ENCODE measurements around the gene SLC39A6. TPM values are rescaled to one million over a fixed set of nuclear protein-coding genes. Genes with fewer than 3 reads are reported as not detected.

The SLC39A6 gene
- total RNA-seq, 1 experiment from 2014 or later, result 70.5 TPM

GRCh38 chr18:36066686-36067054 is 62.5 kb downstream of the SLC39A6 start:
- H3K4me2 ChIP-seq (ENCODE audit: low read length), result peak overlapping the region; percentile 72
- H3K36me3 ChIP-seq (ENCODE audit: control insufficient read depth in 1 of 2, insufficient read depth in 2 of 2, low read length in 2 of 2), result no peaks in the 10 kb centered on the region
- no peaks in the 10 kb centered on the region for H3K9me2 ChIP-seq (ENCODE audit: insufficient read depth)
- H3K4me3 ChIP-seq (replicated peaks in 1 of 2; ENCODE audit: low read depth in 1 of 2, low read length in 2 of 2), result peak overlapping the region; percentile 81 to 97
- no peak for TF ChIP-seq REST (IDR thresholded peaks at IDR 0.05; ENCODE audit: low read depth)
- no peaks in the 10 kb centered on the region for H3K27me3 ChIP-seq (ENCODE audit: insufficient read depth, low read length)
- H3K4me1 ChIP-seq (ENCODE audit: control insufficient read depth in 1 of 2, insufficient read depth in 2 of 2, low read length in 2 of 2), result peaks cover 0 to 9% of the 10 kb centered on the region in 2 experiments; a peak in 2 of 4 replicates
- CTCF ChIA-PET, result no interaction called here
- POLR2A ChIA-PET, result no interaction called here
- peaks cover 56% of the 10 kb centered on the region for H3K79me2 ChIP-seq (ENCODE audit: insufficient read depth, low read length)
- H3K9ac ChIP-seq (ENCODE audit: low read length), result peak overlapping the region; percentile 85
- intact Hi-C loops (cut with micrococcal nuclease), result no loop called here
- 0 out of 2 replicates have a peak, but pooled peaks have one; percentile 1 for ATAC-seq
- H4K20me1 ChIP-seq (ENCODE audit: insufficient read depth), result no peaks in the 10 kb centered on the region
- no TSS peak for BruUV-seq (replicated peaks)
- no peak for DNase-seq (ENCODE audit: low read depth, low spot score)
- no peak overlapping the region for H2AFZ ChIP-seq (ENCODE audit: low read depth, low read length, poor library complexity, severe bottlenecking)
- H3K9me3 ChIP-seq (ENCODE audit: control insufficient read depth in 1 of 2, insufficient read depth in 1 of 2, low read depth in 1 of 2, low read length in 2 of 2), result no peaks in the 10 kb centered on the region
- RAD21 ChIA-PET (ENCODE audit: low non-redundant PET in 1 of 2, low total read pairs in 2 of 2, uncharacterized antibody in 2 of 2, unreplicated experiment in 2 of 2), result no interaction called here
- H3K27ac ChIP-seq (ENCODE audit: low read depth, low read length), result peak overlapping the region; percentile 77

GRCh38 chr18:36066001-36066400 is 63.1 kb downstream of the SLC39A6 start:
- RAD21 ChIA-PET (ENCODE audit: low non-redundant PET in 1 of 2, low total read pairs in 2 of 2, uncharacterized antibody in 2 of 2, unreplicated experiment in 2 of 2), result no interaction called here
- POLR2A ChIA-PET, result no interaction called here
- TF ChIP-seq SIN3A (IDR thresholded peaks at IDR 0.05; ENCODE audit: low read depth) (no peak), CBX3 (IDR thresholded peaks at IDR 0.05; ENCODE audit: low read depth) (no peak), JUND (IDR thresholded peaks at IDR 0.05) (no peak), ATF3 (IDR thresholded peaks at IDR 0.05) (no peak), POLR2A (IDR thresholded peaks at IDR 0.05; ENCODE audit: borderline replicate concordance, extremely low read depth, insufficient read depth, insufficient read length) (no peak), EZH2 (IDR thresholded peaks at IDR 0.05) (no peak), ZBTB33 (IDR thresholded peaks at IDR 0.05; ENCODE audit: extremely low read depth, insufficient replicate concordance, low read length) (no peak), ZFX (IDR thresholded peaks at IDR 0.05) (no peak), EZH2phosphoT487 (IDR thresholded peaks at IDR 0.05; ENCODE audit: borderline replicate concordance) (no peak), EGR1 (IDR thresholded peaks at IDR 0.05; ENCODE audit: low read depth) (no peak), RAD21 (IDR thresholded peaks at IDR 0.05; ENCODE audit: low read depth) (no peak), ELF1 (IDR thresholded peaks at IDR 0.05; ENCODE audit: borderline replicate concordance, low read depth) (no peak), SRF (IDR thresholded peaks at IDR 0.05; ENCODE audit: low read depth) (no peak), SP1 (IDR thresholded peaks at IDR 0.05; ENCODE audit: low read depth) (no peak)

More at GRCh38 chr18:36066001-36066400, 63.1 kb downstream of the SLC39A6 start:
- H3K27ac ChIP-seq (ENCODE audit: low read depth, low read length), result no peak overlapping the region
- no peaks in the 10 kb centered on the region for H3K9me3 ChIP-seq (ENCODE audit: control insufficient read depth in 1 of 2, insufficient read depth in 1 of 2, low read depth in 1 of 2, low read length in 2 of 2)
- no peaks in the 10 kb centered on the region for H4K20me1 ChIP-seq (ENCODE audit: insufficient read depth)
- peak overlapping the region; percentile 72 for H3K4me2 ChIP-seq (ENCODE audit: low read length)
- H3K36me3 ChIP-seq (ENCODE audit: control insufficient read depth in 1 of 2, insufficient read depth in 2 of 2, low read length in 2 of 2), result no peaks in the 10 kb centered on the region
- CTCF ChIA-PET, result no interaction called here
- no peaks in the 10 kb centered on the region for H3K27me3 ChIP-seq (ENCODE audit: insufficient read depth, low read length)
- H3K79me2 ChIP-seq (ENCODE audit: insufficient read depth, low read length), result peaks cover 62% of the 10 kb centered on the region
- no peak overlapping the region for H2AFZ ChIP-seq (ENCODE audit: low read depth, low read length, poor library complexity, severe bottlenecking)
- ATAC-seq (no peak), DNase-seq (ENCODE audit: low read depth, low spot score) (no peak)
- peak overlapping the region; percentile 85 for H3K9ac ChIP-seq (ENCODE audit: low read length)
- H3K4me1 ChIP-seq (ENCODE audit: control insufficient read depth in 1 of 2, insufficient read depth in 2 of 2, low read length in 2 of 2), result peaks cover 0 to 9% of the 10 kb centered on the region in 2 experiments; a peak in 2 of 4 replicates
- H3K4me3 ChIP-seq (replicated peaks in 1 of 2; ENCODE audit: low read depth in 1 of 2, low read length in 2 of 2), result peak overlapping the region; percentile 81 to 97
- no TSS peak for BruUV-seq (replicated peaks)
- intact Hi-C loops (cut with micrococcal nuclease), result no loop called here
- no peaks in the 10 kb centered on the region for H3K9me2 ChIP-seq (ENCODE audit: insufficient read depth)

Measured in HCT116 (cell line).